Tibial nerve (tissue), 4 donors: ENCODE data around the gene OR2L3. TPM values are rescaled to one million over a fixed set of nuclear protein-coding genes. Genes with fewer than 3 reads are reported as not detected.

Experiments used
- DNase-seq, 2 donors: peaks; one replicate each; pipeline ENCODE4 v3.0.0-alpha.2; 2019; ENCODE audit warnings: low spot score in 2 of 2
- H3K27ac ChIP-seq, 4 donors: fragments of 200-600 bp; sonication (generic) in 3 of 4; one replicate each; pipeline ENCODE4 v1.5.1; 2017 to 2019; ENCODE audit warnings: mild to moderate bottlenecking in 1 of 4
- H3K27me3 ChIP-seq, 2 donors: fragments of 200-600 bp; sonication (generic) in 1 of 2; one replicate each; pipeline versions ENCODE4 v1.5.1 to v1.6.0; 2017 to 2019
- H3K36me3 ChIP-seq, 3 donors: fragments of 200-600 bp; sonication (generic); one replicate each; pipeline ENCODE4 v1.5.1; 2018 to 2019
- H3K4me1 ChIP-seq, 4 donors: fragments of 200-600 bp; sonication (generic) in 3 of 4; one replicate each; pipeline ENCODE4 v1.5.1; 2017 to 2019
- H3K4me3 ChIP-seq, 4 donors: fragments of 200-600 bp; sonication (generic) in 3 of 4; one replicate each; pipeline ENCODE4 v1.5.1; 2017 to 2019; ENCODE audit warnings: mild to moderate bottlenecking in 1 of 4, moderate library complexity in 1 of 4
- H3K9me3 ChIP-seq, 4 donors: fragments of 200-600 bp; sonication (generic) in 3 of 4; one replicate each; pipeline ENCODE4 v1.5.1; 2017 to 2019
- EP300 ChIP-seq, 2 donors: sonication (generic); formaldehyde crosslinking; IDR thresholded peaks; one replicate each; pipeline ENCODE4 v1.6.1; 2017; ENCODE audit warnings: antibody characterized with exemption in 2 of 2, mild to moderate bottlenecking in 1 of 2
- POLR2A ChIP-seq, 2 donors: fragments of 450-650 bp; IDR thresholded peaks; one replicate each; pipeline ENCODE4 v1.6.1; 2017; ENCODE audit warnings: antibody characterized with exemption in 2 of 2, mild to moderate bottlenecking in 2 of 2, moderate library complexity in 2 of 2
- WGBS, 2 donors: methylation state at CpG; one replicate each; pipeline ENCODE4 v1.1.5; 2018; 5-methylcytosine and 5-hydroxymethylcytosine counted together
- total RNA-seq, 4 donors: library from RNA; depleted of rRNA; stranded (reverse); fragments of >200 nt; gene quantifications; one replicate each; pipeline ENCODE4 v1.1.0, GENCODE V29; 2016
- TF ChIP-seq, protein P1 (sequence below), 5 experiments: fragments of 200-600 bp in 3 of 5; fragments of 450-650 bp in 2 of 5; sonication (generic) in 3 of 5; IDR thresholded peaks; one replicate each; pipeline ENCODE4 v1.5.1; 2016 to 2019; ENCODE audit warnings: antibody characterized with exemption in 5 of 5, mild to moderate bottlenecking in 3 of 5, moderate library complexity in 2 of 5

Gene OR2L3, protein sequence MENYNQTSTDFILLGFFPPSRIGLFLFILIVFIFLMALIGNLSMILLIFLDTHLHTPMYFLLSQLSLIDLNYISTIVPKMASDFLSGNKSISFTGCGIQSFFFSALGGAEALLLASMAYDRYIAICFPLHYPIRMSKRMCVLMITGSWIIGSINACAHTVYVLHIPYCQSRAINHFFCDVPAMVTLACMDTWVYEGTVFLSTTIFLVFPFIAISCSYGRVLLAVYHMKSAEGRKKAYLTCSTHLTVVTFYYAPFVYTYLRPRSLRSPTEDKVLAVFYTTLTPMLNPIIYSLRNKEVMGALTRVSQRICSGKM
- total RNA-seq: 1 to 10 TPM in 1 of 4 donors, not detected in 3; 1.1 TPM

DNA sequence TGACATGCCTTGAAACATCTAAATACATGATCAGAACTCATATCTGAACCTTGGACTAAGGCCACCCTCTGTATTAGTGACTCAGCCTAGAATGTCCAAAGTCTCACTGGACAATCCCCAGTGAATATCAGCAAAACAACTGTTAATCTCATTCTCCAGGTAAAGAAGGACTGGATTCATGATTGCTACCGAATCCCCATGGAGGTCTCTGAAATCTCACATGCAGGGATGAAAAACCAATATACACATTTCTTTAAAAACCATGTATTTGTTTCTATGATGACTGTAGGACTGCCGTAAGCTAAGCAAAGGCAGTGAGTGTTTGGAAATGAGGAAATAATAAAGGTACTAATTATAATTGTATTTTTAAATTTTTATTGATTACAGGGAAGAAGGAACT, at the start of gene OR2L3:
OR2L3 (plus strand) TSS at position 301 of the 400 bp plus-strand sequence. CDS start 13,846 bp downstream, outside the sequence.
- WGBS, 2 donors: 75 to 78% methylated on average over 2 of the region's 2 CpGs
- H3K9me3 ChIP-seq: no peaks in the 10 kb centered on the region

DNA sequence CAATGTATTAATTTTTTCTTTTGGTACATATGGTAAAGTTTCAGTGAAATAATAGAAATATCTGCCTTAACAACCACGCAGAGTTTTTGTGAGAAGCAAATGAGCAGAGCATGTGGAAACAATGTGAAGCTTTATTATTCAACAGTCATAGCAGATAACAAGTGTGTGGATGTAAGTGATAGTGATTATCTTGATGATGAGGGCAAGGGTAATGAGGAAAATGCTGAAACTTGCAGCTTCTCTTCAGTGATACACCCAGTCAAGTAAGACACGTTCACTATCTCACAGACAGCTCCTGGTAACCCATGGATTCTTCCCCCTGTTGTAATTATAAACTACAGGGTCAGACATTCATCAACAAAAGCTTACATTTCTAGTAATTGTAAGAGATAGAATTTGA, 47.8 kb upstream of the OR2L3 start:
- no peaks in the 10 kb centered on the region for H3K27me3 ChIP-seq
- no peak overlapping the region for H3K27ac ChIP-seq
- H3K4me3 ChIP-seq: no peak overlapping the region
- TF ChIP-seq EP300 (IDR thresholded peaks at IDR 0.05): no peak
- TF ChIP-seq, protein P1, sequence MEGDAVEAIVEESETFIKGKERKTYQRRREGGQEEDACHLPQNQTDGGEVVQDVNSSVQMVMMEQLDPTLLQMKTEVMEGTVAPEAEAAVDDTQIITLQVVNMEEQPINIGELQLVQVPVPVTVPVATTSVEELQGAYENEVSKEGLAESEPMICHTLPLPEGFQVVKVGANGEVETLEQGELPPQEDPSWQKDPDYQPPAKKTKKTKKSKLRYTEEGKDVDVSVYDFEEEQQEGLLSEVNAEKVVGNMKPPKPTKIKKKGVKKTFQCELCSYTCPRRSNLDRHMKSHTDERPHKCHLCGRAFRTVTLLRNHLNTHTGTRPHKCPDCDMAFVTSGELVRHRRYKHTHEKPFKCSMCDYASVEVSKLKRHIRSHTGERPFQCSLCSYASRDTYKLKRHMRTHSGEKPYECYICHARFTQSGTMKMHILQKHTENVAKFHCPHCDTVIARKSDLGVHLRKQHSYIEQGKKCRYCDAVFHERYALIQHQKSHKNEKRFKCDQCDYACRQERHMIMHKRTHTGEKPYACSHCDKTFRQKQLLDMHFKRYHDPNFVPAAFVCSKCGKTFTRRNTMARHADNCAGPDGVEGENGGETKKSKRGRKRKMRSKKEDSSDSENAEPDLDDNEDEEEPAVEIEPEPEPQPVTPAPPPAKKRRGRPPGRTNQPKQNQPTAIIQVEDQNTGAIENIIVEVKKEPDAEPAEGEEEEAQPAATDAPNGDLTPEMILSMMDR (IDR thresholded peaks at IDR 0.05): no peak
- TF ChIP-seq POLR2A (IDR thresholded peaks at IDR 0.05): no peak
- H3K36me3 ChIP-seq: no peaks in the 10 kb centered on the region
- no peaks in the 10 kb centered on the region for H3K9me3 ChIP-seq
- no peaks in the 10 kb centered on the region for H3K4me1 ChIP-seq
- 48 to 54% methylated on average over 2 of the region's 2 CpGs for WGBS, 2 donors
- DNase-seq: no peak

More for the DNA sequence above, at the start of gene OR2L3:
- Histone ChIP-seq H3K4me3 (no peak within 1 kb of the TSS), H3K4me1 (no peaks in the 10 kb centered on the region), H3K27me3 (no peaks in the 10 kb centered on the region), H3K27ac (no peak within 1 kb of the TSS), H3K36me3 (no peaks in the 10 kb centered on the region)
- TF ChIP-seq POLR2A (IDR thresholded peaks at IDR 0.05) (no peak), EP300 (IDR thresholded peaks at IDR 0.05) (no peak)
- TF ChIP-seq, protein P1 (IDR thresholded peaks at IDR 0.05): no peak
- no peak for DNase-seq

DNA sequence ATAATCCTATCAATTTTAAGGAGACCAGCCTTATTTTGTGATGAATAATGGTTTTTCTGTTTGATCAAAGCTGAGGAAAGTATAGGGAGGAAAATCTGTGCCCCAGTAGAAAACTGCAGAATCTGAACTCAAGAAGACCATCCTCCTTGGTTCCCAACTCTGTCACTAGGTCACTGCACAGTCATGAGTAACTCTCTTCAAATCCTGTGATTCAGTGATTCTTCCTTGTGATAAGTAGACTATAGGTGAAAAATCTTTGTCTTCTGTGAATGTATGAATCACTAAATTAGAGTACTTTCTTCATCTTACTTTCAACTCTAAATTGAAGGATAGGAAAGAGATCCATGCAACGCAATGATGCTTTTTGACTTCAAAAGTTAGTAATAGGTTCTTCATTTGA, 46.5 kb upstream of the OR2L3 start:
- no peaks in the 10 kb centered on the region for H3K27me3 ChIP-seq
- H3K9me3 ChIP-seq: no peaks in the 10 kb centered on the region
- DNase-seq: no peak
- H3K27ac ChIP-seq: no peak overlapping the region
- no peak overlapping the region for H3K4me3 ChIP-seq
- no peaks in the 10 kb centered on the region for H3K4me1 ChIP-seq
- TF ChIP-seq, protein P1 (IDR thresholded peaks at IDR 0.05): no peak
- TF ChIP-seq POLR2A (IDR thresholded peaks at IDR 0.05) (no peak), EP300 (IDR thresholded peaks at IDR 0.05) (no peak)
- 89 to 95% methylated on average over 1 of the region's 1 CpG for WGBS, 2 donors
- H3K36me3 ChIP-seq: no peaks in the 10 kb centered on the region

DNA sequence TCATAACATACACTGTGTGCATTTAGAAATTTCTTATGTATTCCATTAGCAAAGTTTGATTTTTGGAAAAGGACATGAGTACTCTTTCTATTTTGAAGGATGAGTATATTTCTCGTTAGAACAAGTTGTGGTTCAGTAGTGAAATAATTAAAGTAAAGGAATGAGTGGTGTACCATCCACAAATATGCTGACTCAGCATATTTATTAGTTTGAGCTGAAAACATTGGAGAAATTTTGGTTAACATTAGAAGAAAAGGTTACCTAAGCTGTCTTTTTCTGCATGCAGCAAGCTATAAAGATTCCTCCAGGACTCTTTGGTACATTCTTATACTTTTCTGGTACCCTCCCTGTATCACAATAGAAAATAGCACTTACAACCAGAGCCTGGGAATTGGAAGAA, 38.9 kb upstream of the OR2L3 start:
- WGBS, 2 donors: 54 to 57% methylated on average over 1 of the region's 1 CpG
- H3K27me3 ChIP-seq: no peaks in the 10 kb centered on the region
- H3K4me1 ChIP-seq: no peaks in the 10 kb centered on the region
- H3K4me3 ChIP-seq: no peak overlapping the region
- H3K36me3 ChIP-seq: no peaks in the 10 kb centered on the region
- no peak for DNase-seq
- peaks cover 0 to 37% (median 8%) of the 10 kb centered on the region in 4 donors for H3K9me3 ChIP-seq
- TF ChIP-seq EP300 (IDR thresholded peaks at IDR 0.05) (no peak), POLR2A (IDR thresholded peaks at IDR 0.05) (no peak)
- TF ChIP-seq, protein P1 (IDR thresholded peaks at IDR 0.05): no peak
- no peak overlapping the region for H3K27ac ChIP-seq

DNA sequence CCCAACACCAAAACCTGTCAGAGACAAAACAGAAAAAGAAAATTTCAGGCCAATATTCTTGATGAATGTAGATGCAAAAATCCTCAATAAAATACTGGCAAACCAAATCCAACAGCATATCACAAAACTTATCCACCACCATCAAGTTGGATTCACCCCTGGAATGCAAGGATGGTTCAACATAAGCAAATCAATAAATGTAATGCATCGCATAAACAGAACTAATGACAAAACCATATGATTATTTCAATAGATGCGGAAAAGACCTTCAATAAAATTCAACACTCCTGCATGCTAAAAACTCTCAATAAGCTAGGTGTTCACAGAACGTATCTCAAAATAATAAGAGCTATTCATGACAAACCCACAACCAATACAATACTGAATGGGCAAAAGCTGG, 37.0 kb upstream of the OR2L3 start:
- Histone ChIP-seq H3K27me3 (no peaks in the 10 kb centered on the region), H3K27ac (no peak overlapping the region), H3K9me3 (peaks cover 0 to 37% (median 8%) of the 10 kb centered on the region in 4 donors), H3K4me1 (no peaks in the 10 kb centered on the region), H3K4me3 (no peak overlapping the region), H3K36me3 (no peaks in the 10 kb centered on the region)
- 81 to 85% methylated on average over 3 of the region's 3 CpGs for WGBS, 2 donors
- DNase-seq: no peak
- TF ChIP-seq EP300 (IDR thresholded peaks at IDR 0.05): no peak
- TF ChIP-seq POLR2A (IDR thresholded peaks at IDR 0.05): no peak
- TF ChIP-seq, protein P1 (IDR thresholded peaks at IDR 0.05): no peak
